CD14-positive monocyte (primary cell): ENCODE results near the gene RCBTB1. TPM values are rescaled to one million over a fixed set of nuclear protein-coding genes. Genes with fewer than 3 reads are reported as not detected.
A peak's percentile ranks its signal among the peaks of the same experiment; 100 is the strongest.

Experiments
- DNase-seq, 3 donors: peaks; one replicate each; pipeline ENCODE4 v3.0.0-alpha.2; 2011 to 2022
- H2AFZ ChIP-seq: 2 replicates; pipeline ENCODE4 v1.6.0; 2012; ENCODE audit warnings: mild to moderate bottlenecking, low read depth, low read length, inconsistent platforms; ENCODE audit not compliant: insufficient read depth, poor library complexity, severe bottlenecking
- H3K27ac ChIP-seq, 2 donors: 1 replicate in 1 of 2; 2 replicates in 1 of 2; pipeline ENCODE4 v1.5.1; 2012 to 2013; ENCODE audit warnings: low read length in 2 of 2, control low read depth in 1 of 2, inconsistent platforms in 1 of 2, low read depth in 1 of 2, mild to moderate bottlenecking in 1 of 2
- H3K27me3 ChIP-seq, 2 donors: one replicate each; pipeline versions ENCODE4 v1.6.0 to v1.6.1; 2011 to 2013; ENCODE audit warnings: low read length in 2 of 2; ENCODE audit not compliant: control insufficient read depth in 2 of 2, insufficient read depth in 2 of 2
- H3K36me3 ChIP-seq, 2 donors: replicated peaks in 1 of 2; 1 replicate in 1 of 2; 2 replicates in 1 of 2; pipeline versions ENCODE4 v1.5.1 to v1.6.1; 2012 to 2013; ENCODE audit warnings: low read length in 2 of 2, control low read depth in 1 of 2, inconsistent platforms in 1 of 2, mild to moderate bottlenecking in 1 of 2; ENCODE audit not compliant: insufficient read depth in 2 of 2, control insufficient read depth in 1 of 2
- H3K4me1 ChIP-seq, 2 donors: 1 replicate in 1 of 2; 2 replicates in 1 of 2; pipeline versions ENCODE4 v1.5.1 to v1.6.1; 2012 to 2013; ENCODE audit warnings: low read length in 2 of 2, control low read depth in 1 of 2, inconsistent platforms in 1 of 2, mild to moderate bottlenecking in 1 of 2, moderate library complexity in 1 of 2; ENCODE audit not compliant: insufficient read depth in 2 of 2, control insufficient read depth in 1 of 2
- H3K4me2 ChIP-seq: replicated peaks from 2 replicates; pipeline ENCODE3; 2012; ENCODE audit warnings: low read length, moderate library complexity, mild to moderate bottlenecking; ENCODE audit not compliant: poor library complexity, severe bottlenecking; ENCODE audit errors: extremely low read depth
- H3K4me3 ChIP-seq, 3 experiments: fragments of 200-600 bp in 1 of 3; sonication (generic) in 1 of 3; replicated peaks in 1 of 3; 1 replicate in 2 of 3; 2 replicates in 1 of 3; pipeline ENCODE4 v1.5.1; 2011 to 2013; ENCODE audit warnings: low read length in 3 of 3, mild to moderate bottlenecking in 3 of 3, control low read depth in 2 of 3, low read depth in 2 of 3, inconsistent platforms in 1 of 3, moderate library complexity in 1 of 3
- H3K79me2 ChIP-seq: 2 replicates; pipeline ENCODE4 v1.6.0; 2012; ENCODE audit warnings: mild to moderate bottlenecking, control low read depth, inconsistent platforms, low read length, moderate library complexity; ENCODE audit not compliant: insufficient read depth
- H3K9ac ChIP-seq: 2 replicates; pipeline ENCODE4 v1.6.0; 2017; ENCODE audit warnings: low read length, mild to moderate bottlenecking; ENCODE audit not compliant: insufficient read depth, poor library complexity, severe bottlenecking
- H3K9me3 ChIP-seq, 2 donors: replicated peaks in 1 of 2; 1 replicate in 1 of 2; 2 replicates in 1 of 2; pipeline versions ENCODE4 v1.5.1 to v1.6.1; 2012 to 2013; ENCODE audit warnings: low read length in 2 of 2, control low read depth in 1 of 2; ENCODE audit not compliant: control insufficient read depth in 1 of 2, insufficient read depth in 1 of 2
- H4K20me1 ChIP-seq: 2 replicates; pipeline ENCODE4 v1.6.0; 2012; ENCODE audit warnings: mild to moderate bottlenecking, low read length, control low read depth, moderate library complexity; ENCODE audit not compliant: insufficient read depth
- H3K27ac Mint-ChIP-seq, 7 donors: one replicate each; pipeline ENCODE4 v1.8.0; 2020; ENCODE audit warnings: mild to moderate bottlenecking in 7 of 7, mixed read lengths in 7 of 7, moderate library complexity in 6 of 7, inconsistent platforms in 2 of 7
- H3K27me3 Mint-ChIP-seq, 3 donors: one replicate each; pipeline ENCODE4 v1.8.0; 2021 to 2022; ENCODE audit warnings: low read depth in 3 of 3, mild to moderate bottlenecking in 3 of 3, mixed read lengths in 3 of 3, moderate library complexity in 3 of 3, inconsistent platforms in 1 of 3
- H3K36me3 Mint-ChIP-seq, 2 donors: one replicate each; pipeline ENCODE4 v1.8.0; 2020; ENCODE audit warnings: mixed read lengths in 2 of 2, inconsistent platforms in 1 of 2, mild to moderate bottlenecking in 1 of 2
- H3K4me1 Mint-ChIP-seq: one replicate; pipeline ENCODE4 v1.8.0; 2020; ENCODE audit warnings: mild to moderate bottlenecking, mixed read lengths
- H3K4me3 Mint-ChIP-seq, 2 donors: one replicate each; pipeline ENCODE4 v1.8.0; 2020; ENCODE audit warnings: mild to moderate bottlenecking in 2 of 2, mixed read lengths in 2 of 2, moderate library complexity in 1 of 2
- H3K9me3 Mint-ChIP-seq, 7 donors: one replicate each; pipeline ENCODE4 v1.8.0; 2020 to 2022; ENCODE audit warnings: mixed read lengths in 7 of 7, mild to moderate bottlenecking in 6 of 7, moderate library complexity in 6 of 7, inconsistent platforms in 2 of 7
- CTCF ChIP-seq: fragments of 200-600 bp; IDR thresholded peaks from one replicate; pipeline ENCODE4 v1.8.0; 2022; ENCODE audit warnings: antibody characterized with exemption, mild to moderate bottlenecking
- WGBS: methylation state at CpG from one replicate; pipeline ENCODE4 v1.1.5; 2013; ENCODE audit warnings: missing lambda C conversion rate; ENCODE audit not compliant: insufficient coverage; 5-methylcytosine and 5-hydroxymethylcytosine counted together
- intact Hi-C, 2 donors: fragments of 100-400 bp; cut with micrococcal nuclease; formaldehyde crosslinking; loops; one replicate each; pipeline versions ENCODE4 v1.15.0 to v1.15.1; 2023
- polyA plus RNA-seq, 3 donors: library from polyadenylated mRNA; depleted of rRNA in 1 of 3; unstranded in 2 of 3; stranded (reverse) in 1 of 3; fragments of 300-500 nt in 2 of 3; fragments of >200 nt in 1 of 3; fragmentation: Illumina TruSeq in 2 of 3; gene quantifications; 1 replicate in 2 of 3; 2 replicates in 1 of 3; pipeline ENCODE4 v1.2.3, GENCODE V29; 2012 to 2021

The RCBTB1 gene
- polyA plus RNA-seq, 3 donors: 9.8 to 19.4 (median 13.2) TPM

GRCh38 chr13:49543656-49544055, 41.7 kb downstream of the RCBTB1 start:
- H3K36me3 ChIP-seq: peaks cover 41 to 89% of the 10 kb centered on the region in 2 donors
- no peak for TF ChIP-seq CTCF
- H2AFZ ChIP-seq: no peak overlapping the region
- intact Hi-C loops: no loop called here
- WGBS: 100% methylated on average over 2 of the region's 3 CpGs
- Mint-ChIP-seq H3K36me3 (peaks cover 57 to 85% of the 10 kb centered on the region in 2 donors), H3K27ac (no peak overlapping the region), H3K9me3 (no peaks in the 10 kb centered on the region), H3K4me1 (peaks cover 10% of the 10 kb centered on the region), H3K27me3 (no peaks in the 10 kb centered on the region), H3K4me3 (no peak overlapping the region)
- H3K9me3 ChIP-seq: no peaks in the 10 kb centered on the region
- H3K9ac ChIP-seq: no peak overlapping the region
- no peaks in the 10 kb centered on the region for H3K27me3 ChIP-seq
- no peak overlapping the region for H3K4me3 ChIP-seq
- no peak for DNase-seq
- H3K4me2 ChIP-seq: no peak overlapping the region
- peaks cover 0 to 8% of the 10 kb centered on the region in 2 donors for H3K4me1 ChIP-seq
- no peaks in the 10 kb centered on the region for H3K79me2 ChIP-seq
- no peak overlapping the region for H3K27ac ChIP-seq
- no peaks in the 10 kb centered on the region for H4K20me1 ChIP-seq

- H3K36me3 Mint-ChIP-seq: peaks cover 40 to 62% of the 10 kb centered on the region in 2 donors
- peaks cover 26 to 71% of the 10 kb centered on the region in 2 donors for H3K36me3 ChIP-seq
- peaks cover 20% of the 10 kb centered on the region for H3K4me1 Mint-ChIP-seq
- H3K4me3 ChIP-seq: no peak overlapping the region
- WGBS: 0% methylated on average over 4 of the region's 7 CpGs
- no peaks in the 10 kb centered on the region for H3K79me2 ChIP-seq
- H3K27ac Mint-ChIP-seq: peak overlapping the region in 3 of 7 donors; percentile 20 to 74 (median 67)
- H3K4me1 ChIP-seq: peaks cover 6 to 17% of the 10 kb centered on the region in 2 donors
- no peaks in the 10 kb centered on the region for H4K20me1 ChIP-seq
- peak in 1 of 3 donors; percentile 6 for DNase-seq
- H3K9me3 Mint-ChIP-seq: no peaks in the 10 kb centered on the region
- no peaks in the 10 kb centered on the region for H3K27me3 ChIP-seq
- no peak overlapping the region for H3K4me3 Mint-ChIP-seq
- H2AFZ ChIP-seq: no peak overlapping the region
- H3K4me2 ChIP-seq: no peak overlapping the region
- no peak overlapping the region for H3K9ac ChIP-seq
- H3K9me3 ChIP-seq: no peaks in the 10 kb centered on the region
- H3K27me3 Mint-ChIP-seq: no peaks in the 10 kb centered on the region
- no peak for TF ChIP-seq CTCF
- intact Hi-C loops: no loop called here
- H3K27ac ChIP-seq: peak overlapping the region in 1 of 2 donors; percentile 56
Measured at GRCh38 chr13:49540552-49540951, 44.8 kb downstream of the RCBTB1 start.
